Muscle of leg (tissue), 11 donors: ENCODE data around the gene BTBD7. TPM values are rescaled to one million over a fixed set of nuclear protein-coding genes. Genes with fewer than 3 reads are reported as not detected.

Experiments
- DNase-seq: peaks from one replicate; pipeline ENCODE4 v3.0.0; 2013
- H3K27ac ChIP-seq: one replicate; pipeline ENCODE4 v1.5.1; 2013; ENCODE audit warnings: mild to moderate bottlenecking, low read length, control low read depth
- H3K27me3 ChIP-seq: one replicate; pipeline ENCODE4 v1.6.1; 2013; ENCODE audit warnings: low read length; ENCODE audit not compliant: control insufficient read depth, insufficient read depth
- H3K36me3 ChIP-seq: one replicate; pipeline ENCODE4 v1.6.1; 2013; ENCODE audit warnings: low read length; ENCODE audit not compliant: control insufficient read depth, insufficient read depth
- H3K4me1 ChIP-seq: one replicate; pipeline ENCODE4 v1.6.1; 2013; ENCODE audit warnings: low read length; ENCODE audit not compliant: control insufficient read depth, insufficient read depth
- H3K4me3 ChIP-seq: one replicate; pipeline ENCODE4 v1.5.1; 2013; ENCODE audit warnings: low read length, control low read depth
- H3K9me3 ChIP-seq: replicated peaks from 2 replicates; pipeline ENCODE4 v1.6.1; 2013; ENCODE audit warnings: low read depth, low read length; ENCODE audit not compliant: control insufficient read depth
- WGBS: methylation state at CpG from one replicate; pipeline ENCODE4 v1.1.5; 2013; ENCODE audit warnings: missing lambda C conversion rate; ENCODE audit not compliant: insufficient coverage; 5-methylcytosine and 5-hydroxymethylcytosine counted together
- polyA plus RNA-seq, 8 donors: library from polyadenylated mRNA; unstranded; fragments of 120-200 nt; gene quantifications; one replicate each; pipeline versions ENCODE4 v1.2.1 to v1.2.3, GENCODE V29; 2013; ENCODE audit warnings: inconsistent platforms in 1 of 8, low replicate concordance in 1 of 8; ENCODE audit not compliant: insufficient read length in 8 of 8, insufficient read depth in 1 of 8
- total RNA-seq: library from RNA; stranded (reverse); fragments of 120-200 nt; gene quantifications from one replicate; pipeline ENCODE4 v1.2.4, GENCODE V29; 2013

The BTBD7 gene
- total and polyA plus RNA-seq, 9 donors, result 17.2 to 27.2 (median 20.5) TPM

DNA sequence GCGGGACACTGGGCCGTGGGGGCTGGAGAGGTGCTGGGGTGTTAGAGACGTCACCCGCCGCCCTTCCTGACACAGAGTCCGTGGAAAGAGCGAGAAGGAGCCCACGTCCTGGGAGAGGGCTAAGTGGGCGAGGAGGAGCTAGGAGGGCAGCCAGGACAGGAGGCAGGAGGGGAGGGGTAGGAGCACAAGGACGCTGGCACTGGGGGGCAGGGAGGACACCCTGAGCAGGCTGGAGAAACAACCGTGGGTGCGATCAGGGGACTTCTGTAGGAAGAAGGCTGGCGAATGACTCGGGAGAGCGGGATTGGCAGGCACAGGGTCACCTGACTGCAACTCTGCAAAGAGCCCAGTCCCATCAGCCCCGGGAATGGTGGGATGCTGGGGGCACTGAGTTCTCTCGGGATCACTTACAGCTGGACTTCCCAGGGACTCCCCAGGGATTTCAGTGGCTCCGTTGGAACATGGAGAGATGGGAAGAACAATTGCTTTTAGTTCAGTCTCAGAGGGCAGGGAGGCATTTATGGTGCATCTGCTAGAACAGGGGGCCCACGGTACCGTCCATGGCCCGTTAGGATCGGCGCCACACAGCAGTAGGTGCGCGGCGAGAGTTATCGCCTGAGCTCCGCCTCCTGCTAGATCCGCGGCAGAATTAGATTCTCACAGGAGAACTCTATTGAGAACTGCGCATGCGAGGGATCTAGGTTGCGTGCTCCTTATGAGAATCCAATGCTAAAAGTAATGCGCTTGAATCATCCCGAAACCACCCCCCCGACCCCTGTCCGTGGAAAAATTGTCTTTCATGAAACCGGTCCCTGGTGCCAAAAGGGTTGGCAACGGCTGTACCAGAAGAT, 101.5 kb downstream of the BTBD7 start:
- Histone ChIP-seq H3K4me1 (peaks cover 3% of the 10 kb centered on the region), H3K9me3 (no peaks in the 10 kb centered on the region), H3K36me3 (peaks cover 19% of the 10 kb centered on the region), H3K4me3 (peak overlapping the region; percentile 26), H3K27me3 (no peaks in the 10 kb centered on the region), H3K27ac (no peak overlapping the region)
- WGBS, result 55% methylated on average over 39 of the region's 39 CpGs
- peak; percentile 19 for DNase-seq

DNA sequence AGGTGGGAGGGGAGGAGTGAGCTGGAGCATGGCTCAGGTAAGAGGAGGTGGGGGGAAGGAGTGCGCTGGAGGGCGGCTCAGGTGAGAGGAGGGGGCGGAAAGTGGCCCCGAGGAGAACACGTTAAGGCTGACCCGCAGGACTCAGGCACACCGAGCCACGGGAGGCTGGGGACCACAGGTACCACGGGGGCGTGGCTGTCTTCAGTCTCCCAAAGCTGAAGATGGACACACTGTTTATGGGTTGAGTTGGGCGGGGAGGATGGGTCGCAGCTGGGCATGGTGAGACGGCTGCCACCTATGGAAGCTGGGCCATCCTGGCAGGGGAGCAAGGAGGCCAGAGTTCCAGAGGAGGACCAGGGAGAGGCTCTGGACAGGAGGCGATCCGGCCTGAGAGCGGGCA, 102.3 kb downstream of the BTBD7 start:
- no peak for DNase-seq
- Histone ChIP-seq H3K36me3 (peaks cover 26% of the 10 kb centered on the region), H3K27me3 (no peaks in the 10 kb centered on the region), H3K4me3 (no peak overlapping the region), H3K4me1 (peaks cover 3% of the 10 kb centered on the region), H3K9me3 (no peaks in the 10 kb centered on the region), H3K27ac (no peak overlapping the region)
- WGBS, result 95% methylated on average over 16 of the region's 16 CpGs

DNA sequence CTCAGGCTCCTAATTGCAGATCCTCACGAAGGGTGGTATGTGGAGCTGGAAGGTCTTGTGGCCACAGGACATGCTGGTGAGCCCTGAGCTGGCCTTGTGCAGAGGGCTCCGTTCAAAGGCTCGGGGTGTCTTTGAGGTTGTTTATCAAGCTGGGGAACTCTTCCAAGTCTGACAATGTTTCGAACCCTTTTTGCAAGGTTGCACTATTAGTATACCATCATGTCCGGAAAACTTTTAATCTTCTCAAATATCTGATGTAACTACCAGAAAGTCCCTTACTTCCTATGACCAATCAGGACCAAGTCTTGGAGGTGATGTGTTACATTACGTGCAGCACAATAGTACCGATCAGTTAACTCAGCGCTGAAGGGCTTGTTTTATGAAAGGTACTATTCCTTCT, 104.3 kb downstream of the BTBD7 start:
- Histone ChIP-seq H3K9me3 (no peaks in the 10 kb centered on the region), H3K27ac (no peak overlapping the region), H3K4me1 (peaks cover 3% of the 10 kb centered on the region), H3K27me3 (no peaks in the 10 kb centered on the region), H3K36me3 (peaks cover 35% of the 10 kb centered on the region), H3K4me3 (no peak overlapping the region)
- 100% methylated on average over 3 of the region's 8 CpGs for WGBS
- no peak for DNase-seq

DNA sequence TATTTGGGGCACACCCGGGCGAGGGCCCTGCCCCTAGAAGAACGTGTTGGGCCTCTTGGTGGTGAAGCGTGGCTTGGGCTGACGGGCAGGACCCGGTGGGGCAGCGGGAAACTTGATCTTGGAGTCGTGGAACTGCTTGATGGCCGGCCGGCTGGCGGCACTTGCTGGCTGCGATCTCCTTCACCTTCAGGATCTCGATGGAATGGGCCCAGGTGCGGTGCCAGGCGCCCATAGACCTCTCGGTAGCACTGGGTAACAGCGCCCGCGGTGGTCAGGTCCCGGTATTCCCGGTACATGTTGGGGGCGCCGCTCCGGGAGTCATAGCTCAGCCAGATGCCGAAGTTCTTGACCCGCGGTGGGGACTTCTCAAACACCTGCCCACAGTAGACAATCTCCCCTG, 109.3 kb downstream of the BTBD7 start:
- peaks cover 51% of the 10 kb centered on the region for H3K36me3 ChIP-seq
- DNase-seq, result no peak
- 95% methylated on average over 23 of the region's 27 CpGs for WGBS

DNA sequence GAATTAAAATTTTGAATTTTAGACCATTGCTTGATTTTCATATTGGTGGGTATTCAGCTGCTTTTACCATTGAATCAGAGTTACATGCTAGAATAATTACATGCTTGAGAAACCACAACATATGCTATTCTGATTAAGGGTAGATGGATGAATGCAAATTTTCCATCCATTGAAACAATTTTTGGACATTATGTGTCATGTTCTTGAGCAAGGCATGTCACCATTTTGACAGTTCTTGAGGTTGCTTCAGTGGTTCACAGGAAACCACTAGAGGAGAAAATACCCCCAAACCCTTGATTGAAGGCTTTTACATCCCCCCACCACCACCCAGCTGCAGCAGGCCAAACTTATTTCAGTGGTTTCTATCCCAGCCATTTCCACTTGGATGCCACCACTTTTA, 112.3 kb downstream of the BTBD7 start:
- Histone ChIP-seq H3K4me1 (no peaks in the 10 kb centered on the region), H3K4me3 (no peak overlapping the region), H3K27ac (no peak overlapping the region), H3K36me3 (peaks cover 46% of the 10 kb centered on the region), H3K27me3 (no peaks in the 10 kb centered on the region), H3K9me3 (no peaks in the 10 kb centered on the region)
- DNase-seq, result peak; percentile 15

More for the DNA sequence above, 109.3 kb downstream of the BTBD7 start:
- Histone ChIP-seq H3K9me3 (no peaks in the 10 kb centered on the region), H3K27me3 (no peaks in the 10 kb centered on the region), H3K27ac (no peak overlapping the region), H3K4me1 (no peaks in the 10 kb centered on the region), H3K4me3 (no peak overlapping the region)

DNA sequence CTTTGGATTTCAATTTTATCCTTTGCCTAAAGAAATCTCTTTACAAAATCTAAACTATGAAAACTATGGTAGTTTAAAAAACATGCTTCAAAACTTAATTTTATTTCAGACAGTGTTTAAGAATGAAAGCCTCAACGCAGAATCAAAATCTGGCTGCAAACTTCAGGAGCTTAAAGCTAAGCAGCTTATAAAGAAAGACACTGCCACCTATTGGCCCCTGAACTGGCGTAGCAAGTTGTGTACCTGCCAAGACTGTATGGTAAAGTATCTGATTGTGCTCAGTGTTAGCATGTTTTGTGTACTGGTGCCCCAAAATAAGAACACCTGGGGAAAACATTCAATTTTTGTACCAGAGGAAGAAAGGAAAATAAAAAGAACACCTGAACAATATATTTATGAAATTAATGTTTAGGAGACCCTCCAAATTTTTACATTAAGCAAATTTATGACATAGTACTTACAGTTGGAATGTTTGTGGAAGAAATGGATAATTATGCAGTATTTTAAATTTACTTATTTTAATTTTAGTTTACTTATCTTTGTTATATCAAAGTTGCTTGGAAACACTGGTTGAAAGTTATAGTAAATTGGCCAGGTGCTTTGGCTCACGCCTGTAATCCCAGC, 113.6 kb downstream of the BTBD7 start:
- Histone ChIP-seq H3K27ac (no peak overlapping the region), H3K4me3 (no peak overlapping the region), H3K36me3 (peaks cover 47% of the 10 kb centered on the region), H3K27me3 (no peaks in the 10 kb centered on the region), H3K9me3 (no peaks in the 10 kb centered on the region), H3K4me1 (no peaks in the 10 kb centered on the region)
- 100% methylated on average over 1 of the region's 3 CpGs for WGBS
- peak; percentile 72 for DNase-seq

GRCh38 chr14:93214598-93214997, 118.2 kb downstream of the BTBD7 start:
- DNase-seq, result no peak
- no peaks in the 10 kb centered on the region for H3K4me1 ChIP-seq
- H3K9me3 ChIP-seq, result no peaks in the 10 kb centered on the region
- H3K27me3 ChIP-seq, result no peaks in the 10 kb centered on the region
- no peak overlapping the region for H3K27ac ChIP-seq
- WGBS, result no CpG with 5 or more reads among the region's 2 CpGs
- H3K4me3 ChIP-seq, result no peak overlapping the region
- H3K36me3 ChIP-seq, result peaks cover 35% of the 10 kb centered on the region

DNA sequence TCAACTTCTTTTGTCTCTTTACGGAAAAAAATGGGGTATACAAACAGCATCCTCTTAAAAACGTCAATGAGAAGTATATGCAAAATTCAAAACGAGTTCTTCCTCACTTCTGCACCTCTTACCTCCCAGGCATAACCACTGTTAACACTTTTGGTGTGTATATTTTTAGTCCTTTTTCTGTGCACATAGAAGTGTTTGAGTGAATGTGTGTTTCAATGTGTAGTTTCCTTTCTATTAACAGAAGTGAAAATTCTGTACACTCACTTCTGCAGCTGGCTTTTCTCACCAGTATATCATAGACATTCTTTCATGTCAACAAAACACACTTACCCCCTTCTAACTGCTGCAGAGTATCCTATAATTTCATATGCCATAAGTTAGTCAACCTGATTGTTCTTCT, 120.4 kb downstream of the BTBD7 start:
- H3K4me3 ChIP-seq, result no peak overlapping the region
- no peak overlapping the region for H3K27ac ChIP-seq
- peaks cover 8% of the 10 kb centered on the region for H3K4me1 ChIP-seq
- H3K27me3 ChIP-seq, result no peaks in the 10 kb centered on the region
- peaks cover 30% of the 10 kb centered on the region for H3K36me3 ChIP-seq
- WGBS, result 100% methylated on average over 1 of the region's 3 CpGs
- H3K9me3 ChIP-seq, result no peaks in the 10 kb centered on the region
- DNase-seq, result no peak

DNA sequence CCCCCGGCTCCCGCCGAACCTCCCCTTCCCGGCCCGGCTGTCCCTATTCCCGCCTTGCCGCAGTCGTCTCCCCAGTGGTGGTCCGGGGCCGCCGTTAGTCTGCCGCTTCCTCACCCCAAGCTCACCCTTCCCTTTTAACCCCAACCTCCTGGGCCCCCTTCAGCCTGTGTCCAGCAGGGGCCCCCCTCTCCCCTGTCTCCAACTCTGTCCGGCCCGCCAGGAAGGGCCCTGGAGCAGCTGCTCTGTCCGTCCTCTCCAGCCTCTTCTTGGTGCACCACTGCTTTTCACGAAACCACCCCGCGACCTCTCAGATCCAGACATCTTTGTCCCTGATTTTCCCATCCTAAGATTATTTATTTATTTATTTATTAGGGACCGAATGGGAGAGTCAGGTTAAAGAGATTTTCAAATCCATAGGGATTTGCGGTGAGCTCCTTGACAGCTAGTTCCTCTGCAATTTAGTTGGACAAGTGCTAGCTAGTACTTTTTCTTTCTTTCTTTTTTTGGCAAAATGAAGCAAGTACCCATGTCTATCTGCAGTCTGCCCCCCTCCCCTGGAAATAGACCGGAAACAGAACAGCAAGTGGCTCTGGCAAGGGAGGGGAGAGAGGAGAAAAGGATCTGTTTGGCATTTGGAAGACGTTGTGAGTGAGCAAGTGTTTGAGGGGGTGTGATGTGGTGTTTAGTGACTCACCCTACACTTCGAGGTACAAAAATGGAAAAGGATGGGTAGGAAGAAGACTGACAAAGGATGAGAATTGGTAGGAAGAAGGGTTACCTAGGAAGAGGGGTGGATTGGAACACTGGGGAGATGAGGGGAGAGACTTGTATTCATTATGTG, 125.1 kb downstream of the BTBD7 start:
- DNase-seq, result peak; percentile 84
- H3K9me3 ChIP-seq, result no peaks in the 10 kb centered on the region
- H3K4me3 ChIP-seq, result peak overlapping the region; percentile 95
- no peaks in the 10 kb centered on the region for H3K27me3 ChIP-seq
- peak overlapping the region; percentile 97 for H3K27ac ChIP-seq
- 0% methylated on average over 16 of the region's 23 CpGs for WGBS
- H3K4me1 ChIP-seq, result peaks cover 16% of the 10 kb centered on the region
- H3K36me3 ChIP-seq, result peaks cover 7% of the 10 kb centered on the region
